Spleen (tissue), 7 donors: ENCODE results near the gene ELOVL3.

Experiments
- POLR2A ChIP-seq, 3 donors: fragments of 450-650 bp; IDR thresholded peaks; one replicate each; pipeline ENCODE4 v1.5.1; 2017; ENCODE audit warnings: antibody characterized with exemption in 3 of 3, mild to moderate bottlenecking in 1 of 3
- POLR2AphosphoS5 ChIP-seq, 3 donors: sonication (generic); formaldehyde crosslinking; IDR thresholded peaks; one replicate each; pipeline ENCODE4 v1.5.1; 2017; ENCODE audit warnings: antibody characterized with exemption in 3 of 3
- TF ChIP-seq, protein P1 (sequence below), 11 experiments: fragments of 200-600 bp in 7 of 11; fragments of 450-650 bp in 4 of 11; sonication (generic) in 4 of 11; IDR thresholded peaks in 8 of 11; conservative IDR thresholded peaks in 3 of 11; 1 replicate in 7 of 11; 2 replicates in 4 of 11; pipeline versions ENCODE4 v1.4.0 to v1.8.0; 2016 to 2021; ENCODE audit warnings: antibody characterized with exemption in 11 of 11, inconsistent platforms in 4 of 11, mild to moderate bottlenecking in 1 of 11
- donor health status: DM: no; HTN: no; CAD: no; lungs with moderate emphysema.
- donor health status: DM: no; HTN: no; CAD: no.
- donor health status: DM: no; HTN: no; CAD: no.

DNA sequence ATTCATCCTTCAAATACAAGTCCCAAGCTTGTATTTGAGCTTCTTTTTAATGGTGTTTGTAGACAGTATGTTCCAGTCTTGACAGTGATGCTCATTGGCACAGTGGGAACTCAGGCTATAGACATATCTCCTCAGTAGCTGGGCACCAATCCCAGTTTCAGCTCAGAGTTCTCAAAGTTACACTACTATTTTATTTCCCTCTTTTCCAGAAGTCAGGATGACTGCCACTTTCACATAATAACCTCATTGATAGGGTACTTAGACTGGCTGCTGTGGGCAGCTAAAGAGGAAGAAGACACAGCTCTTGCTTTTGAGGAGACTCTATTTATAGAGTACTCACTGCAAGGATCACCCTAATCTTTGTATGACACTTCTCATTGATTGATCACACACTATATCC, 21.6 kb downstream of the ELOVL3 start:
- TF ChIP-seq, protein P1, sequence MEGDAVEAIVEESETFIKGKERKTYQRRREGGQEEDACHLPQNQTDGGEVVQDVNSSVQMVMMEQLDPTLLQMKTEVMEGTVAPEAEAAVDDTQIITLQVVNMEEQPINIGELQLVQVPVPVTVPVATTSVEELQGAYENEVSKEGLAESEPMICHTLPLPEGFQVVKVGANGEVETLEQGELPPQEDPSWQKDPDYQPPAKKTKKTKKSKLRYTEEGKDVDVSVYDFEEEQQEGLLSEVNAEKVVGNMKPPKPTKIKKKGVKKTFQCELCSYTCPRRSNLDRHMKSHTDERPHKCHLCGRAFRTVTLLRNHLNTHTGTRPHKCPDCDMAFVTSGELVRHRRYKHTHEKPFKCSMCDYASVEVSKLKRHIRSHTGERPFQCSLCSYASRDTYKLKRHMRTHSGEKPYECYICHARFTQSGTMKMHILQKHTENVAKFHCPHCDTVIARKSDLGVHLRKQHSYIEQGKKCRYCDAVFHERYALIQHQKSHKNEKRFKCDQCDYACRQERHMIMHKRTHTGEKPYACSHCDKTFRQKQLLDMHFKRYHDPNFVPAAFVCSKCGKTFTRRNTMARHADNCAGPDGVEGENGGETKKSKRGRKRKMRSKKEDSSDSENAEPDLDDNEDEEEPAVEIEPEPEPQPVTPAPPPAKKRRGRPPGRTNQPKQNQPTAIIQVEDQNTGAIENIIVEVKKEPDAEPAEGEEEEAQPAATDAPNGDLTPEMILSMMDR (IDR thresholded peaks at IDR 0.05 in 8 of 11, conservative IDR thresholded peaks at IDR 0.05 in 3 of 11): no peak
- TF ChIP-seq POLR2A (IDR thresholded peaks at IDR 0.05): no peak
- TF ChIP-seq POLR2AphosphoS5 (IDR thresholded peaks at IDR 0.05): no peak
